Endothelial cell of umbilical vein (primary cell): ENCODE results near the gene LIMA1. TPM values are rescaled to one million over a fixed set of nuclear protein-coding genes. Genes with fewer than 3 reads are reported as not detected.

Experiments
- BruUV-seq: library from RNA; stranded (reverse); fragments of 400-500 nt; replicated peaks from 2 replicates; lab custom pipeline; 2021; lab: Mats Ljungman, UMichigan
- CTCF ChIA-PET: fragments of 300-600, 350-600 bp; sonication (Branson Sonifier 250); formaldehyde crosslinking; loops from one replicate; lab custom pipeline; 2021; ENCODE audit warnings: antibody characterized with exemption, inconsistent platforms; lab: Charles Lee
- POLR2A ChIA-PET: fragments of 300-600, 350-600 bp; sonication (Branson Sonifier 250); formaldehyde crosslinking; loops from one replicate; lab custom pipeline; 2021; ENCODE audit warnings: antibody characterized with exemption, inconsistent platforms; lab: Charles Lee
- DNase-seq: peaks from one replicate; pipeline ENCODE4 v3.0.0-alpha.2; 2011; ENCODE audit warnings: low read depth, low spot score
- FAIRE-seq: peaks from 2 replicates; lab custom pipeline; 2011; peaks lifted over from hg19 to GRCh38; lab: Jason Lieb, UNC
- H2AFZ ChIP-seq: 2 replicates; pipeline ENCODE4 v1.6.0; 2012; ENCODE audit warnings: low read depth, low read length, control low read depth, inconsistent platforms
- H3K27ac ChIP-seq: 2 replicates; pipeline ENCODE4 v1.5.1; 2011; ENCODE audit warnings: low read depth, mild to moderate bottlenecking, control low read depth, low read length, moderate library complexity; ENCODE audit not compliant: insufficient read depth
- H3K27me3 ChIP-seq, 2 experiments: 2 replicates each; pipeline versions ENCODE4 v1.6.0 to v1.6.1; 2011; ENCODE audit warnings: low read length in 2 of 2, mixed read lengths in 1 of 2; ENCODE audit not compliant: control insufficient read depth in 2 of 2, insufficient read depth in 2 of 2
- H3K36me3 ChIP-seq, 2 experiments: 2 replicates in 1 of 2; 3 replicates in 1 of 2; pipeline ENCODE4 v1.5.1; 2011; ENCODE audit warnings: low read length in 2 of 2, mild to moderate bottlenecking in 1 of 2, moderate library complexity in 1 of 2; ENCODE audit not compliant: control insufficient read depth in 2 of 2, insufficient read depth in 2 of 2; ENCODE audit errors: extremely low read depth in 1 of 2
- H3K4me1 ChIP-seq: 3 replicates; pipeline ENCODE4 v1.5.1; 2011; ENCODE audit warnings: mild to moderate bottlenecking, low read length; ENCODE audit not compliant: control insufficient read depth, insufficient read depth; ENCODE audit errors: extremely low read depth
- H3K4me2 ChIP-seq: 2 replicates; pipeline ENCODE4 v1.6.1; 2011; ENCODE audit warnings: low read length, control low read depth, mixed read lengths; ENCODE audit not compliant: insufficient read depth
- H3K4me3 ChIP-seq, 3 experiments: fragments of 200-600 bp in 1 of 3; sonication (generic), shearing (Covaris generic) in 1 of 3; replicated peaks in 1 of 3; 2 replicates each; pipeline ENCODE4 v1.5.1; 2011 to 2016; ENCODE audit warnings: control low read depth in 3 of 3, low read length in 3 of 3, mild to moderate bottlenecking in 2 of 3, inconsistent platforms in 1 of 3, low read depth in 1 of 3, moderate library complexity in 1 of 3; ENCODE audit not compliant: insufficient read depth in 1 of 3
- H3K79me2 ChIP-seq: 2 replicates; pipeline ENCODE4 v1.6.0; 2012; ENCODE audit warnings: low read length, inconsistent platforms; ENCODE audit not compliant: control insufficient read depth, insufficient read depth
- H3K9ac ChIP-seq: replicated peaks from 2 replicates; pipeline ENCODE3; 2011; ENCODE audit warnings: low read length, control low read depth; ENCODE audit not compliant: insufficient read depth; ENCODE audit errors: extremely low read depth
- H3K9me1 ChIP-seq: replicated peaks from 3 replicates; pipeline ENCODE4 v1.6.0; 2011; ENCODE audit warnings: mild to moderate bottlenecking, low read length; ENCODE audit not compliant: control insufficient read depth, insufficient read depth; ENCODE audit errors: extremely low read depth
- H3K9me3 ChIP-seq: replicated peaks from 2 replicates; pipeline ENCODE4 v1.5.1; 2012; ENCODE audit warnings: low read length, inconsistent platforms; ENCODE audit not compliant: control insufficient read depth, insufficient read depth
- H4K20me1 ChIP-seq: replicated peaks from 2 replicates; pipeline ENCODE3; 2011; ENCODE audit warnings: mild to moderate bottlenecking, low read length; ENCODE audit not compliant: control insufficient read depth, insufficient read depth; ENCODE audit errors: extremely low read depth
- CTCF ChIP-seq, 2 donors: IDR thresholded peaks; 1 replicate in 1 of 2; 2 replicates in 1 of 2; pipeline ENCODE4 v1.5.1; 2011; ENCODE audit warnings: low read length in 2 of 2, mild to moderate bottlenecking in 2 of 2, moderate library complexity in 2 of 2, control low read depth in 1 of 2, inconsistent platforms in 1 of 2, low read depth in 1 of 2; ENCODE audit not compliant: insufficient read depth in 1 of 2; ENCODE audit errors: extremely low read depth in 1 of 2
- EZH2 ChIP-seq: IDR thresholded peaks from 2 replicates; pipeline ENCODE4 v1.6.1; 2012; ENCODE audit warnings: borderline replicate concordance, low read depth, mild to moderate bottlenecking, moderate library complexity, low read length, inconsistent platforms; ENCODE audit not compliant: severe bottlenecking
- FOS ChIP-seq: IDR thresholded peaks from 2 replicates; pipeline ENCODE4 v1.6.1; 2011; ENCODE audit warnings: mild to moderate bottlenecking, low read length, moderate library complexity, borderline replicate concordance; ENCODE audit not compliant: insufficient read depth
- GATA2 ChIP-seq: IDR thresholded peaks from 2 replicates; pipeline ENCODE4 v1.7.0; 2011; ENCODE audit warnings: low read depth, mild to moderate bottlenecking, moderate library complexity, mixed read lengths, low read length; ENCODE audit not compliant: insufficient read length, insufficient read depth
- JUN ChIP-seq: IDR thresholded peaks from 2 replicates; pipeline ENCODE4 v1.6.1; 2011; ENCODE audit warnings: borderline replicate concordance, low read depth; ENCODE audit not compliant: insufficient read length, insufficient read depth
- MAX ChIP-seq: IDR thresholded peaks from 2 replicates; pipeline ENCODE4 v1.6.1; 2011; ENCODE audit not compliant: insufficient read depth, insufficient read length
- MYC ChIP-seq: IDR thresholded peaks from one replicate; pipeline ENCODE4 v1.6.1; 2011; ENCODE audit warnings: mild to moderate bottlenecking, low read depth, low read length
- POLR2A ChIP-seq: IDR thresholded peaks from 2 replicates; pipeline ENCODE4 v1.6.1; 2012; ENCODE audit warnings: low read depth, mild to moderate bottlenecking, control low read depth, low read length
- POLR2AphosphoS5 ChIP-seq: IDR thresholded peaks from 2 replicates; pipeline ENCODE4 v1.6.1; 2012; ENCODE audit warnings: low read depth, mild to moderate bottlenecking, control low read depth, low read length, moderate library complexity; ENCODE audit not compliant: insufficient read depth
- dilution Hi-C: fragments of 300-500 bp; cut with MboI; formaldehyde crosslinking; loops from one replicate; pipeline ENCODE4 v1.15.0; 2019; ENCODE audit warnings: low sequenced_read_pairs; ENCODE audit not compliant: extremely low pct_ligation_motif_present
- intact Hi-C: fragments of 100-400 bp; cut with micrococcal nuclease; formaldehyde crosslinking; loops from one replicate; pipeline ENCODE4 v1.10.0; 2022
- polyA plus RNA-seq, 4 experiments: library from polyadenylated mRNA; depleted of rRNA in 3 of 4; stranded (reverse) in 3 of 4; unstranded in 1 of 4; fragments of >200 nt; gene quantifications; 2 replicates each; pipeline versions ENCODE4 v1.2.1 to v1.2.3, GENCODE V29; 2011 to 2012; ENCODE audit warnings: missing spikeins in 1 of 4
- total RNA-seq: library from RNA; stranded (reverse); gene quantifications from 2 replicates; pipeline ENCODE4 v1.2.3, GENCODE V29; 2021

LIMA1 gene
- total and polyA plus RNA-seq, 2 donors (not counting 3 experiments of a cell fraction or from before 2014, with no cell fraction given) = 35.0 to 87.3 TPM

- FAIRE-seq (no peak), DNase-seq (no peak)
- Histone ChIP-seq H3K4me2 (no peak overlapping the region), H3K9ac (no peak overlapping the region), H4K20me1 (no peaks in the 10 kb centered on the region), H3K27me3 (no peaks in the 10 kb centered on the region), H3K4me1 (peaks cover under 1% of the 10 kb centered on the region), H3K4me3 (no peak overlapping the region), H3K79me2 (peaks cover 62% of the 10 kb centered on the region), H3K9me3 (no peaks in the 10 kb centered on the region), H2AFZ (no peak overlapping the region), H3K9me1 (no peaks in the 10 kb centered on the region), H3K27ac (no peak overlapping the region), H3K36me3 (no peaks in the 10 kb centered on the region)
- CTCF ChIA-PET = interaction anchor here (0.6 to 1.7 kb wide), 4 partner anchors 12 to 60 kb away, joined by 3 to 5 read pairs (median 4); partner anchors contain the start of gene COX14
- BruUV-seq = no TSS peak
- no peak for TF ChIP-seq JUN
- no peak for TF ChIP-seq MAX
- POLR2A ChIA-PET = no interaction called here
- intact Hi-C loops (no loop called here), dilution Hi-C loops (no loop called here)
These were observed 122.7 kb downstream of the LIMA1 start for GRCh38 chr12:50160643-50161042.

GRCh38 chr12:50157259-50157658 is 126.1 kb downstream of the LIMA1 start:
- H3K9me1 ChIP-seq = no peaks in the 10 kb centered on the region
- H3K79me2 ChIP-seq = peaks cover 41% of the 10 kb centered on the region
- no peak overlapping the region for H3K4me3 ChIP-seq
- no peaks in the 10 kb centered on the region for H3K9me3 ChIP-seq
- CTCF ChIA-PET = interaction anchor here (0.9 to 1.8 kb wide), 4 partner anchors 10 to 72 kb away, joined by 3 to 9 read pairs (median 6); partner anchors contain the start of gene SMARCD1
- DNase-seq = no peak
- H3K36me3 ChIP-seq = no peaks in the 10 kb centered on the region
- H3K27me3 ChIP-seq = no peaks in the 10 kb centered on the region
- TF ChIP-seq FOS = no peak
- no peak for TF ChIP-seq MAX
- no peak for TF ChIP-seq POLR2A
- TF ChIP-seq MYC = no peak
- TF ChIP-seq CTCF (IDR thresholded peaks at IDR 0.05; ENCODE audit: extremely low read depth in 1 of 2, insufficient read depth in 1 of 2, low read depth in 1 of 2, low read length in 2 of 2) = no peak
- no peak for TF ChIP-seq EZH2
- no peak for TF ChIP-seq GATA2
- no peak for TF ChIP-seq POLR2AphosphoS5
- TF ChIP-seq JUN = no peak
- intact Hi-C loops = no loop called here
- dilution Hi-C loops = no loop called here
- H4K20me1 ChIP-seq = no peaks in the 10 kb centered on the region
- no TSS peak for BruUV-seq
- no peak for FAIRE-seq
- H3K4me1 ChIP-seq = no peaks in the 10 kb centered on the region
- H3K9ac ChIP-seq = no peak overlapping the region
- H3K4me2 ChIP-seq = no peak overlapping the region
- H3K27ac ChIP-seq = no peak overlapping the region
- POLR2A ChIA-PET = no interaction called here
- H2AFZ ChIP-seq = no peak overlapping the region
